Measurements from ENCODE around the gene PFAS. TPM values are rescaled to one million over a fixed set of nuclear protein-coding genes. Genes with fewer than 3 reads are reported as not detected.

The PFAS gene
- total and polyA plus RNA-seq, 2 of the 8 experiments (the other 6 are each of a cell fraction or from before 2014, with no cell fraction given), result 88.4 to 248 TPM

DNA sequence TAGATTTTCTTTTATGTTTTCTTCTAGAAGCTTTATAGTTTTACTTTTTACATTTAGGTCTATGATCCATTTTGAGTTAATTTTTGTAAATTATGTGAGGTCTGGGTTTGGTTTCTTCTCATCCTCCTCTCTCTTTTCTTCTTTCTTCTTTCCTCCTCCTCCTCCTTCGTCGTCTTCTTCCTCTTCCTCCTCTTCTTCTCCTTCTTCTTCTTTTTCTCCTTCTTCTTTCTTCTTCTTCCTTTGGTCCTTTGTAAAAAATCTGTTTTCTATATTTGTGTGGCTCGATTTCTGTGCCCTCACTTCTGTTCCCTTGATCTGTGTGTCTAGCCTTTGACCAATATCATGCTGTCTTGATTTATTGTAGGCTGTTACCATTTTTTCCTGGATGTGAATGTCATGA is 51.1 kb downstream of the PFAS start:
- ChIA-PET CTCF (ENCODE audit: partially characterized antibody) (interaction anchor here (0.6 to 3.3 kb wide), 20 partner anchors 14 to 191 kb away, joined by 3 to 21 read pairs (median 5); no protein-coding TSS in a partner anchor), POLR2A (ENCODE audit: partially characterized antibody) (interaction anchor here (0.6 to 2.3 kb wide), 12 partner anchors 11 to 80 kb away, joined by 3 to 11 read pairs (median 4); partner anchors contain the start of genes CTC1, KRABD2, PFAS and RANGRF)
- H3K4me1 ChIP-seq (replicated peaks in 1 of 4; ENCODE audit: control insufficient read depth in 3 of 4, insufficient read depth in 4 of 4, low read length in 3 of 4), result no peaks in the 10 kb centered on the region
- H2AFZ ChIP-seq (ENCODE audit: low read length), result no peak overlapping the region; the same call in 1 of the 2 replicates
- no peaks in the 10 kb centered on the region for H3K9me3 ChIP-seq (ENCODE audit: insufficient read depth in 2 of 2, low read depth in 1 of 2, low read length in 1 of 2)
- no peak overlapping the region for H3K56ac ChIP-seq (replicated peaks; ENCODE audit: insufficient read length, low read depth, low read length)
- H4K20me1 ChIP-seq (replicated peaks in 1 of 2; ENCODE audit: control insufficient read depth in 1 of 2, insufficient read depth in 2 of 2, low read length in 2 of 2), result no peaks in the 10 kb centered on the region
- no peak overlapping the region for H3K9ac ChIP-seq (replicated peaks in 1 of 4; ENCODE audit: extremely low read depth in 1 of 4, low read depth in 3 of 4, low read length in 3 of 4)
- H3K23ac ChIP-seq (ENCODE audit: insufficient read length), result no peak overlapping the region
- WGBS, 2 experiments (ENCODE audit: extremely low coverage in 1 of 2, insufficient coverage in 1 of 2, insufficient read length in 1 of 2, insufficient replicate concordance in 2 of 2, low coverage in 1 of 2, low lambda C conversion rate in 2 of 2, missing lambda C conversion rate in 1 of 2), result 76% methylated on average over 3 of the region's 3 CpGs; no CpG with 5 or more reads in 1 of the 2 experiments
- H4K91ac ChIP-seq (replicated peaks; ENCODE audit: insufficient read length, low read length), result no peak overlapping the region
- FAIRE-seq (no peak), DNase-seq (ENCODE audit: low read depth in 1 of 2, low spot score in 2 of 2) (no peak)
- H3K14ac ChIP-seq (ENCODE audit: insufficient read length), result no peak overlapping the region
- no peak overlapping the region for H3K27ac ChIP-seq (ENCODE audit: low read depth, low read length)
- H3K4me2 ChIP-seq (ENCODE audit: insufficient read depth in 1 of 2, low read depth in 2 of 2, low read length in 2 of 2), result peak overlapping the region in 1 of 2 experiments; percentile 14; a peak in 1 of 4 replicates
- no peaks in the 10 kb centered on the region; the same call in 1 of the 2 replicates for H3K23me2 ChIP-seq (ENCODE audit: low read depth, low read length)
- H2BK20ac ChIP-seq (ENCODE audit: low read length), result no peak overlapping the region
- H2BK120ac ChIP-seq (replicated peaks; ENCODE audit: low read depth, low read length), result no peak overlapping the region
- H4K8ac ChIP-seq (ENCODE audit: extremely low read depth, insufficient read depth, low read length), result no peak overlapping the region
- H2BK12ac ChIP-seq (ENCODE audit: low read depth, low read length), result no peak overlapping the region
- no peak overlapping the region for H3K4ac ChIP-seq (replicated peaks; ENCODE audit: insufficient read length, low read depth, low read length)
- no peaks in the 10 kb centered on the region; a peak in 1 of 7 replicates for H3K27me3 ChIP-seq (replicated peaks in 1 of 4; ENCODE audit: control insufficient read depth in 3 of 4, extremely low read depth in 1 of 4, insufficient read depth in 3 of 4, low read length in 3 of 4)
- H3K79me2 ChIP-seq (ENCODE audit: control insufficient read depth in 1 of 2, insufficient read depth in 2 of 2, low read length in 2 of 2), result no peaks in the 10 kb centered on the region
- H4K5ac ChIP-seq (ENCODE audit: insufficient read length, low read depth, low read length), result no peak overlapping the region
- H3K18ac ChIP-seq (ENCODE audit: extremely low read depth, low read length), result no peak overlapping the region
- H3K4me3 ChIP-seq (ENCODE audit: extremely low read depth in 1 of 4, insufficient read depth in 2 of 4, low read depth in 3 of 4, low read length in 4 of 4), result no peak overlapping the region
- no peak overlapping the region for H2BK15ac ChIP-seq (ENCODE audit: low read length)
- H3K36me3 ChIP-seq (ENCODE audit: control insufficient read depth in 2 of 4, insufficient read depth in 4 of 4, low read length in 3 of 4), result no peaks in the 10 kb centered on the region
- no peak for TF ChIP-seq EZH2 (IDR thresholded peaks at IDR 0.05; ENCODE audit: low read depth, low read length, severe bottlenecking)
- no peak for TF ChIP-seq EGR1 (IDR thresholded peaks at IDR 0.05; ENCODE audit: borderline replicate concordance, low read depth, low read length)
- H2BK5ac ChIP-seq (ENCODE audit: low read depth, low read length), result no peak overlapping the region
- no peak overlapping the region for H2AK5ac ChIP-seq (ENCODE audit: low read depth, low read length)
- no peaks in the 10 kb centered on the region for H3K79me1 ChIP-seq (ENCODE audit: low read depth, low read length)
